ENCODE measurements around the gene COX17.

- TF ChIP-seq SNAPC4 (CRISPR knock-in tag; IDR thresholded peaks at IDR 0.05) (no peak), NR1H2 (CRISPR knock-in tag; IDR thresholded peaks at IDR 0.05; ENCODE audit: borderline replicate concordance, low read depth) (no peak), POLR2A (IDR thresholded peaks at IDR 0.05; ENCODE audit: insufficient read depth in 1 of 2, low read depth in 2 of 2, low read length in 2 of 2) (no peak), TP53 (CRISPR knock-in tag; conservative IDR thresholded peaks at IDR 0.05) (no peak), HMG20B (CRISPR knock-in tag; conservative IDR thresholded peaks at IDR 0.05) (no peak), ZNF710 (CRISPR knock-in tag; IDR thresholded peaks at IDR 0.05; ENCODE audit: borderline replicate concordance) (no peak), ETV6 (CRISPR knock-in tag; conservative IDR thresholded peaks at IDR 0.05) (no peak)
Measured at GRCh38 chr3:119676020-119676419, 1.2 kb downstream of the COX17 start.
